Cardiac fibroblast (primary cell): ENCODE results near the gene FHL1.

Experiments used
- DNase-seq, 2 donors: peaks; one replicate each; pipeline versions ENCODE4 v3.0.0 to v3.0.0-alpha.2; 2010; ENCODE audit warnings: low read depth in 2 of 2
- H3K4me3 ChIP-seq, 2 donors: replicated peaks in 1 of 2; 1 replicate in 1 of 2; 2 replicates in 1 of 2; pipeline ENCODE4 v1.5.1; 2011; ENCODE audit warnings: low read depth in 2 of 2, low read length in 2 of 2, mild to moderate bottlenecking in 2 of 2, moderate library complexity in 1 of 2
- TF ChIP-seq, protein P1 (sequence below): IDR thresholded peaks from one replicate; pipeline ENCODE4 v1.5.1; 2011; ENCODE audit warnings: low read depth, mild to moderate bottlenecking, low read length, inconsistent platforms

The FHL1 gene

DNA sequence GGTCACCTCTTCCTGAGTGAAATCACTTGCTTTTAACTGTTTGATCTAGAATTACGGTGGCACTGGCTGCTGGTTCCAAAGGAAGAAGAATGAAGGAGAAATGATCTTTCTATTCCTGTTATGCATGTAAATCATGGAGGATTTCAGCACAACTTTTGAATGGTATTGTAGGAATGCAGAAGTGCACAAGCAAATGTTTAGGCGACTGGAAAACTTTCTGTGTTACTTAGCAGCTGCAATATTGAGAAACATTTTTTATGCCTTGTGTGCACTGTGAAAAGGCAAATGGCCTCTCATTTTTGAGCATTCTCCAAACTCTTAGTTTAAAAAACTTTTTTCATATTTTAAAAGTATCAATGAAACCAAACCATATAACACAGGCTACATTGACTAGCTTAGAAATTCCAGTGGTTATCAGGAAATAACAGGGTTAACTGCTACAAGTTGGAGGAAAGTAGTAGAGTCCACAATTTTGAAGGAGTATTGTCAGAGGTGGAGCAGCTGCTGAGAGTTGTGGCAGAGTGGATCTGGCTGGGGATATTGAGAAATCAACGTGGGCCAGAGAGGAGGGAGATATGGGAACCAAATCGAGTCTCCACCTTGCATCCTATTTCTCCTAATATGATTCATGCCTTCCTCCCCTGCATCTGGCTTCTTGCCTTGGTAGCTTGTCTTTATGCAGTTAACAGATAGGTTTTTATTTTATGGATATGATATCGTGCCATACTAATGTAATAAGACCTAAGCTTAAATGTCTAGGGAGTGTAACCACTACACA is 32.0 kb upstream of the FHL1 start:
- peak in 1 of 2 donors; percentile 16 for DNase-seq
- TF ChIP-seq, protein P1, sequence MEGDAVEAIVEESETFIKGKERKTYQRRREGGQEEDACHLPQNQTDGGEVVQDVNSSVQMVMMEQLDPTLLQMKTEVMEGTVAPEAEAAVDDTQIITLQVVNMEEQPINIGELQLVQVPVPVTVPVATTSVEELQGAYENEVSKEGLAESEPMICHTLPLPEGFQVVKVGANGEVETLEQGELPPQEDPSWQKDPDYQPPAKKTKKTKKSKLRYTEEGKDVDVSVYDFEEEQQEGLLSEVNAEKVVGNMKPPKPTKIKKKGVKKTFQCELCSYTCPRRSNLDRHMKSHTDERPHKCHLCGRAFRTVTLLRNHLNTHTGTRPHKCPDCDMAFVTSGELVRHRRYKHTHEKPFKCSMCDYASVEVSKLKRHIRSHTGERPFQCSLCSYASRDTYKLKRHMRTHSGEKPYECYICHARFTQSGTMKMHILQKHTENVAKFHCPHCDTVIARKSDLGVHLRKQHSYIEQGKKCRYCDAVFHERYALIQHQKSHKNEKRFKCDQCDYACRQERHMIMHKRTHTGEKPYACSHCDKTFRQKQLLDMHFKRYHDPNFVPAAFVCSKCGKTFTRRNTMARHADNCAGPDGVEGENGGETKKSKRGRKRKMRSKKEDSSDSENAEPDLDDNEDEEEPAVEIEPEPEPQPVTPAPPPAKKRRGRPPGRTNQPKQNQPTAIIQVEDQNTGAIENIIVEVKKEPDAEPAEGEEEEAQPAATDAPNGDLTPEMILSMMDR: no peak
- no peak overlapping the region for H3K4me3 ChIP-seq

GRCh38 chrX:136115904-136116297 is 31.4 kb upstream of the FHL1 start:
- no peak overlapping the region for H3K4me3 ChIP-seq
- TF ChIP-seq, protein P1: no peak
- DNase-seq: no peak

DNA sequence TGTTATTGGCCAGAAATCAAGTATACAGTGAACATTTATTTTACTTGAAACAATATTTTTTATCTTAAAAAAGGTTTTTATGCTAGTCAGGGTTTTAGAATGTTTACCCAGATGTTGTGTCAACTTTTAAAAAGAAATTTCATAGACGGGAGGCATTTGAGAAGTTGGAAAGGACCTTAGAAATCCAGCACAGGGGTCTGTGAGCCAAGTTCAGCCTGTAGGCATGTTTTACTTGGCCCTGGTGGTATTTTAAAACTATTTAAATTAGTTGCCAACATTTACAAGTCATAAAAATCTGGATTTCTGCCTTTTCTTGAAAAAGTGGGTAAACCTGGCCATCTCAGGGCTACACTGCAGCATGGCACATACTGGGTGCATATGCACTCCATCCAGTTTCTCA is 25.5 kb upstream of the FHL1 start:
- TF ChIP-seq, protein P1: no peak
- peak; percentile 29 to 34 for DNase-seq
- H3K4me3 ChIP-seq: no peak overlapping the region

- TF ChIP-seq, protein P1: no peak
- no peak for DNase-seq
- H3K4me3 ChIP-seq: no peak overlapping the region
These were observed 25.1 kb upstream of the FHL1 start for GRCh38 chrX:136122207-136122606.

DNA sequence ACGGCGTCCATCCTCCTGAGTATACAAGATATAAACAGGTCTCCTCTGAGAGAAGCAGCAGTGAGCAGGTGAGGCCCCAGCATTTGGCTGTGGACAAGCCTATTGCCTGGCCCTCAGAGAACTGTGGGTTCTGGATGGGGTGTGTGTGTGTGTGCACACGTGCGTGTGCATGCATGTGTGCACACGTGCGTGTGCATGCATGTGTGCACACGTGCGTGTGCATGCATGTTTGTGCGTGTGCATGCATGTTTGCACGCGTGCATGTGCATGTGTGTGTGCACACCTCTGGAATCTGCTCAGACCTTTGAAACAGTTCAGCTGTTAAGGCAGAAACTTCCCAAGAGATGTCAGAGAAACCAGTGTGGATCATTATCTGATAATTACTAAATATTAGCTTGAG is 22.2 kb upstream of the FHL1 start:
- TF ChIP-seq, protein P1: no peak
- H3K4me3 ChIP-seq: no peak overlapping the region
- DNase-seq: no peak

DNA sequence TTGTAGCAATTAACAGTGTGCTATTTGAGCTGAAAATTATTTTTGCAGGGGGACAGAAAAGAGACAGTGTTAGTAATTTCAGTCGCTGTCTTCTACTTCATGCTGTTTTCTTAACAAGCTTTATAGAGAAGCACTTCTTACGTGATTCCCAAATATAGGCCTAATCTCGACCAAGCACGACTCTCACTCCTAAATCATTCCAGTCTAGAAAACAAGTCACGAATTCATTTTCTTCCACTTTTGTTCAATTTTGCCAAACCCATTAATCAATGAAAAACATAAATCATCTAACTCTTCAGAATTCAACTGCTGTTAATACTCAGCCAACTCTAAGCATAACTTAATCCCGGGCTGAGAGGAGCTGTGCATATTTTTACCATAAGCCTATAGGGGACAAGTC is 21.0 kb upstream of the FHL1 start:
- no peak for DNase-seq
- TF ChIP-seq, protein P1: no peak
- no peak overlapping the region for H3K4me3 ChIP-seq
